ENCODE data around the gene DDX1. TPM values are rescaled to one million over a fixed set of nuclear protein-coding genes. Genes with fewer than 3 reads are reported as not detected.
A peak's percentile ranks its signal among the peaks of the same experiment; 100 is the strongest.

DDX1 gene
- total RNA-seq, 1 experiment from 2014 or later, result 193 TPM

DNA sequence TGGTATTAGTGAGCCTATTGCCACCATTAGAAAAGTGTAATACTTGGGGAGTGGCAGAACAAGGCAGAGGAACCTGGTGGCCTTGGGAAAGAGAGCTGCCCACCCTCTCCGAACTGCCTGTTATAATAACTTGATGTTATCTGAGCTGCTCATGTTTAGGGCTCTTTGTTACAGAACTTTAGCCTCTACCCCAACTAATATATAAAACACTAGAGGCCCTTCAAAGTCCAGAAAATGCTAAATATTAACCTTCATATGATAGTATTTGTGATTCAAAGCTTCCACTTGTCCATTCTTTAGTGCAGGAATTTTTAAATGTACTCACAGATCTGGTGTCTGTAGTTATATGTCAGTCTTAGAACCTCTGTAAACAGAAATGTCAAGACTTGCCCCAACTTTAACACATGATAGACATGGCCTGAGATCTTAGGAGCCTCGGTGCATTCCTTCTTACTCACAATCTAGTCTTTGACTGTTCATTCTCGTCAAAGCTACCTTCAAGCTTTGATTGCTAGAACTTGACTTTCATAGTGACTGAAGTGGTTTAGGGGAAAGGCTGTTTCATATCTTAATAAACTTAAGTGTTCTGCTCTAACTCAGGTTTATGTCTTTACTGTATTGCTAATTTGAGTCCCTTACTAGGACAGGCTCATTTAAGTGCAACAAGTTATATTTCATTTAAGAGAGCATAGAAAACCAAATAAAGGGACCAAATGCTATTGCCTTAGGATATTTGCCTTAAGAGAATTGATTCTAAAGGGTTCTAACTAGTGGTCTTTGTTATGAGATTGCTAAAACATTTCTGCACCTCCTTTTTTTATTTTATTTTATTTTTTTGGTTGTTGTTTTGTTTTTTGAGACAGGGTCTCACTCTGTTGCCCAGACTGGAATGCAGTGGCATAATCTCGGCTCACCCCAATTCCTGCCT lies 41.6 kb downstream of the DDX1 start:
- in situ Hi-C loops (cut with HindIII; ENCODE audit: low pct_unique_long_range_greater_than_20kb, low sequenced_read_pairs), result no loop called here

GRCh38 chr2:15633971-15634346 lies 42.3 kb downstream of the DDX1 start:
- in situ Hi-C loops (cut with HindIII; ENCODE audit: low pct_unique_long_range_greater_than_20kb, low sequenced_read_pairs), result no loop called here
- no peak for DNase-seq (ENCODE audit: low read depth, low spot score)

More for the DNA sequence above, 41.6 kb downstream of the DDX1 start:
- DNase-seq (ENCODE audit: low read depth, low spot score), result no peak

- in situ Hi-C loops (cut with HindIII; ENCODE audit: low pct_unique_long_range_greater_than_20kb, low sequenced_read_pairs), result no loop called here
- DNase-seq (ENCODE audit: low read depth, low spot score), result no peak
These were observed 43.3 kb downstream of the DDX1 start for GRCh38 chr2:15634846-15635490.

DNA sequence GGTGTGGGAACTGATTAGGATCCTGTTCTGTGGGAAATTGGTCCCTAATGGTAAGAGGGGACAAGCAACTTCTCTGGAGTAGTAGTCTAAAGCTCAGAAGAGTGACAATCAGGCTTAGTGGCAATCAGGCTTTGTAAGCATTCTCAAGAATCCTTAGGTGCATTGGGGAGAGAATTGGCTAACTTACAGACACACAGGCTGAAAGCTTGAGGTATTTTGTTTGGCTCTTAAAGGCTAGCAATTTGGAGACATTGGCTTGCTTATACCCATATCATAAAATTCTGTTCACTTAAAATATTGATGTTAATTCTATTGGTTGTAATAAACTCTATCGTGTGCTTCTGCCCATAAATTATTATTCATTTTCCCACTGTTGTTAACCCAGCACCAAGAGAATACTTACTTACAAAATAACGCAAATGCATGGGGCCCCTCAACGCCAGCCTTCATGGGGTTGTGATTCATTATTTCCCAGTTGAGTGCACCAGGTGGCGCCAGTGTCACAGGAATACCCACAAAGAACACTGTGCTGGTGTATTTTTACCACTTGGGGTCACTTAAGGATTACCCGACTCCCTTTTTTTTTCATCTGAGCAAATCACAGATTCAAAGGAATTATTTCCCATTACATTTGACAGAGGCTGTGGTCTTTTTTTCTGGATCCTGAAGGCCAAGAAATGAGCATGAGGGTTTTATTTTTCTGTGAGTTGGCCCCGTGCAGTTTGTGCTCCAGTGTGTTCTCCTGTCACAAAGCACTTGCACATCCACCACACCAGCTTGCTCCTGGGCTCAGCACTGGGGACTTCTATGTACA lies 45.5 kb downstream of the DDX1 start:
- in situ Hi-C loops (cut with HindIII; ENCODE audit: low pct_unique_long_range_greater_than_20kb, low sequenced_read_pairs), result no loop called here
- DNase-seq (ENCODE audit: low read depth, low spot score), result peak; percentile 73

- DNase-seq (ENCODE audit: low read depth, low spot score), result no peak
- in situ Hi-C loops (cut with HindIII; ENCODE audit: low pct_unique_long_range_greater_than_20kb, low sequenced_read_pairs), result no loop called here
These were observed 47.1 kb downstream of the DDX1 start for GRCh38 chr2:15638720-15639119.

DNA sequence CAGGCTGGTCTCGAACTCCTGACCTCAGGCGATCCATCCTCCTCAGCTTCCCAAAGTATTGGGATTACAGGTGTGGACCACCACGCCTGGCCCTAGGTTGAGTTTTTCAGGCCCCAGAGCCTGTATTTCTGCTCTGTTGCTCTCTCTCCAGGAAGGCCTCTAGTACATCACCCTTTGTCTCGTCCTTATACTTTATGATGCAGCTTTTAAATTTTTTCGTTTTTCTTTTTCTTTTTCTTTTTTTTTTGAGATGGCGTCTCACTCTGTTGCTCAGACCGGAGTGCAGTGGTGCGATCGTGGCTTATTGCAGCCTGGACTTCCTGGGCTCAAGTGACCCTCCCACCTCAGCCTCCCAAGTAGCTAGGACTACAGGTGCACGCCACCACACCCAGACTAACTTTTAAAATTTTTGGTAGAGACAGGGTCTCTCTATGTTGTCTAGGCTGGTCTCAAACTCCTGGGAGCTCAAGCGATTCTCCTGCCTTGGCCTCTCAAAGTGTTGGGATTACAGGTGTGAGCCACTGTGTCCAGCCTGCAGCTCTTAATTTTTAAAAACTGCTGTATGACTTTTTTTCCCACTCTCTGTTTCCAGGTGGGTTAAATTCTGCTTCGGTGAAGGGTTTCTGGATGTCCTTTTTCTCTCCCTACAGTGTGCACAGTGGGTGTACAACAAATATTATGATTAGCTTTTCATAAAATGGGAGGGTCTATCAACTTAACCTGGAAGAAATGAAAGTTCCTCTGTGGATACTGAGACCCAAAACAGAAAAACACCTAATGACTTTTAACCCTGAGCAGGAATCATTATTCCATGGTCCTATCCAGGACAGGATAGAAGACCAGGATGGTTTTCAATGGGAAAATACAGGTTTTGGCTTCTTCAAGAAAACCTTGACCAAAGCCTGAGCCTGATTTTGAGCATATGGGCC lies 47.9 kb downstream of the DDX1 start:
- no peak for DNase-seq (ENCODE audit: low read depth, low spot score)
- in situ Hi-C loops (cut with HindIII; ENCODE audit: low pct_unique_long_range_greater_than_20kb, low sequenced_read_pairs), result no loop called here

DNA sequence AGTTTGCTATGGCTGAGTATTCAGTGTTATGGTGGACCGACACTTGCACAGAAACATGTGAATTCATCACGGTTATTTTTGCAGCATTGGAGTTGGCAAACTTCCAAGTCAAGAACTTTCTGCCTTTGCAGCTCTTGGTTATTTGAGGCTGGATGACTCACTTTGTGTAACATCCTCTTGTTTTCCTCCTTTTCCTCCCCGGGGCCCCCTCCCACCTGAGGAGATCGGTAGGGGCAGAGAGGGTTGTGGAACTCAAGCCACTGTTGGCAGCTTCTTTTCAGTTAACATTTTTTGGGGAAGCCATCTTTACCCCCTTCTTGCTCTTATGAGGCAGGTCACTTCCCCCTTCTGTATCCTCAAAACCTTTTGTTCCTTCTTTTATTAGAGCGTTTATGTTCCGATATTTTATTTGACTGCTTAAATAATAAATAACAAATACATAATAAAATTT lies 48.6 kb downstream of the DDX1 start:
- in situ Hi-C loops (cut with HindIII; ENCODE audit: low pct_unique_long_range_greater_than_20kb, low sequenced_read_pairs), result no loop called here
- no peak for DNase-seq (ENCODE audit: low read depth, low spot score)

GRCh38 chr2:15640784-15641183 lies 49.1 kb downstream of the DDX1 start:
- in situ Hi-C loops (cut with HindIII; ENCODE audit: low pct_unique_long_range_greater_than_20kb, low sequenced_read_pairs), result no loop called here
- no peak for DNase-seq (ENCODE audit: low read depth, low spot score)

DNA sequence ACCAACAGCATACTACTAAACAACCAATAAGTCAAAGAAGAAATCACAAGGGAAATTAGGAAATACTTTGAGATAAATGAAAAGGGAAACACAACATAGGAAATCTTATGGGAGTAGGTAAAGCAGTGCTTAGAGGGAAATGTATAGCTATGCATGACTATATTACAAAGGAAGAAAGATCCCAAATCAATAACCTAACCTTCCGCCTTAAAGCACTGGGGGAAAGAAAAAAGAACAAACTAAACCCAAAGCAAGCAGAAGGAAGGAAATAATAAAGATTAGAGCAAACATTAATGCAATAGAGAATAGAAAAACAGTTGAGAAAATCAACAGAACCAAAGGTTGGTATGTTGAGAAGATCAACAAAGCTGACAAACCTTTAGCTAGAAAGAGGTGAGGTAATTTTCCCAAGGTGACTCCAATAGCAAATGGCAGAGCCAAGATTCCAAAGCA lies 49.9 kb downstream of the DDX1 start:
- in situ Hi-C loops (cut with HindIII; ENCODE audit: low pct_unique_long_range_greater_than_20kb, low sequenced_read_pairs), result no loop called here
- DNase-seq (ENCODE audit: low read depth, low spot score), result no peak

DNA sequence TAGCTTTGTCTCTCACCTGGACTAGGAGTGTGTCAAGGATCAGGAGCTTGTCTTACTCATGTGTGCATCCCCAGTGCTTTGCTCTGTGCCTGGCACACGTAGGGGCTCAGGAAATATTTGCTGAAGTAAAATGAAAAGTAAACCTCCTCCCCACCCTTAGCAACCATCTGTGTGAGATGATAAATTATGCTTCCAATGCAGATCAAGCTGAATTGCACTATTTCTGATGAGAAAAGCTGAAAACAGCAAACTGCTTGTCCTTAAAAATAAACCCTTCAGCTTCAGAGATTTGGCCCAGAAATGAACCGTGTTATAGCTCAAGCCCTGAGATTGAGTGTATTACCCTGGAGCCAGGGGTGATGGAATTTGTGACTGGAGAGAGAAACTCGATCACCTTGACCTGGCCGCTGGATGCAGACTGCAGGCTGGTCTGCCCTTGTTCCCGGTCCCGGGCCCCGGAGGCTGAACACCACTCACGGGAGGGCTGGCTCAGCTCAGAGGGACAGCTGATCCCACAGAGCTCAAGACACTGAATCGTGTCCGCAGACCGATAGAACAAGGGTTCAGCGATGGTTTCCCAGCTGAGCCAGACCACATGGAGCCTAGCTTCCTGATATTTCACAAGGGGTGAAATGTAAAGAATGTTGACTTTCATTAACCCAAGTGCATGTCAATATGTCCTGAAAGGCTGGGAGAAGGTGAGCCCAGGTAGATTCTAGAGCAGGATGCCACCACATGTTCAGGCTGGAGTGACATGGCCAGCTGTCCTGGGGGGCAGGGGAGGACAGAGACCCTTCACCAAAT lies 50.5 kb downstream of the DDX1 start:
- in situ Hi-C loops (cut with HindIII; ENCODE audit: low pct_unique_long_range_greater_than_20kb, low sequenced_read_pairs), result no loop called here
- no peak for DNase-seq (ENCODE audit: low read depth, low spot score)

DNA sequence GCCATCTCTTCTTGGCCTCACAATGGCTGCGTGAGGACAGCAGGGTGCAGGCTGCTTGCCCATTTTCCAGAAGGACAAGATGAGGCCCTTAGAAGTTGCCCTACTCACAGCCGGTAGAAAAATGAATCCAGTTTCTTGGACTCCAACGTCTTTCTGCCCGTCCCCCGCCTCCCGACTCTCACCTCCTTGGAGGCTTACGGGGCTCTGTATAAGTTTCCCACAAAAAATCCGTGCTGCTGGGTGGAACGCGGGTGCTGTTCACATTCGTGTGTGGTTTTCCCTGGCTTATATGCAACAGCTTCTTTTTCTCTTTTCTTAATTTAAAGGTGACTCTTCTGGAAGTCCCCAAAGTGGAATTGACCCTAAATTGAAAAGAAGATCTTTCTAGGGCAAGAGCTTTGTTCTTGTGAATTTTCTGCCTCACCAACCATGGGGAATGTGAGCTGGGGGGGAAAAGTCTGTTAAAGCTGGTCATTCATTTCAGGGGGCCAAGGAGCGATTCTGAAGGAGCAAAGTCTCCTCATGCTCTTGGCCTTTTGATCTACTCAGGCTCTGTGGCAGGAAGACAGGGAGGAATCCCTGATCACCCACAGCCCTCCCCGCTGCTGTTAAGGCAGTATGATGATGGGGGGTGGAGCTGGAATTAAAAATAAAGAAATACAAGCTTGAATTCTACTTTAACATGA lies 51.3 kb downstream of the DDX1 start:
- in situ Hi-C loops (cut with HindIII; ENCODE audit: low pct_unique_long_range_greater_than_20kb, low sequenced_read_pairs), result no loop called here

GRCh38 chr2:15643791-15644585 lies 52.3 kb downstream of the DDX1 start:
- in situ Hi-C loops (cut with HindIII; ENCODE audit: low pct_unique_long_range_greater_than_20kb, low sequenced_read_pairs), result no loop called here
- DNase-seq (ENCODE audit: low read depth, low spot score), result no peak

More for the DNA sequence above, 51.3 kb downstream of the DDX1 start:
- no peak for DNase-seq (ENCODE audit: low read depth, low spot score)

DNA sequence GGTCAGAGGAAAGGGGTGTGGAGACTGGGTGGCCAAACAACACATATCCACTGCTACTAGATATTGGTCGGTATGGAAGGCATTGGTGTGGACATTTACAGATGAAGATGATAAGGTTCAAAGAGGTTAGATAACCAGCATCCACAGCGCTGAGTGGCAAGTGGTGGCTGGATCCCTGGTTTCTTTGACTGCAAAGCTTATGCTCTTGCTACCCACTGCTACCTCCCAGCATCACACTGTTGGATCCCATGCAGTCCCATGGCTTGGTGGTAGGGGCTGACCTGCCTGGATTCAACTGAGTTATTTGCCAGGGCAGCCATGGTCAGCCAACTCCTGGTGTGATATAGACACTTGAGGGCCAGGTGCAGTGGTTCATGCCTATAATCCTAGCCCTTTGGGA lies 53.6 kb downstream of the DDX1 start:
- in situ Hi-C loops (cut with HindIII; ENCODE audit: low pct_unique_long_range_greater_than_20kb, low sequenced_read_pairs), result no loop called here

GRCh38 chr2:15645720-15646385 lies 54.2 kb downstream of the DDX1 start:
- in situ Hi-C loops (cut with HindIII; ENCODE audit: low pct_unique_long_range_greater_than_20kb, low sequenced_read_pairs), result no loop called here

More for the DNA sequence above, 53.6 kb downstream of the DDX1 start:
- DNase-seq (ENCODE audit: low read depth, low spot score), result no peak

GRCh38 chr2:15646661-15647060 lies 55.0 kb downstream of the DDX1 start:
- in situ Hi-C loops (cut with HindIII; ENCODE audit: low pct_unique_long_range_greater_than_20kb, low sequenced_read_pairs), result no loop called here
- DNase-seq (ENCODE audit: low read depth, low spot score), result no peak

More at GRCh38 chr2:15645720-15646385, 54.2 kb downstream of the DDX1 start:
- DNase-seq (ENCODE audit: low read depth, low spot score), result no peak

All from SK-MEL-5 (cell line).